ENCODE data around the gene RNF223.

- TF ChIP-seq POLR2A (IDR thresholded peaks at IDR 0.05) (no peak), POLR2AphosphoS5 (IDR thresholded peaks at IDR 0.05) (no peak), EP300 (IDR thresholded peaks at IDR 0.05; ENCODE audit: low read depth) (no peak)
- TF ChIP-seq, protein P1, sequence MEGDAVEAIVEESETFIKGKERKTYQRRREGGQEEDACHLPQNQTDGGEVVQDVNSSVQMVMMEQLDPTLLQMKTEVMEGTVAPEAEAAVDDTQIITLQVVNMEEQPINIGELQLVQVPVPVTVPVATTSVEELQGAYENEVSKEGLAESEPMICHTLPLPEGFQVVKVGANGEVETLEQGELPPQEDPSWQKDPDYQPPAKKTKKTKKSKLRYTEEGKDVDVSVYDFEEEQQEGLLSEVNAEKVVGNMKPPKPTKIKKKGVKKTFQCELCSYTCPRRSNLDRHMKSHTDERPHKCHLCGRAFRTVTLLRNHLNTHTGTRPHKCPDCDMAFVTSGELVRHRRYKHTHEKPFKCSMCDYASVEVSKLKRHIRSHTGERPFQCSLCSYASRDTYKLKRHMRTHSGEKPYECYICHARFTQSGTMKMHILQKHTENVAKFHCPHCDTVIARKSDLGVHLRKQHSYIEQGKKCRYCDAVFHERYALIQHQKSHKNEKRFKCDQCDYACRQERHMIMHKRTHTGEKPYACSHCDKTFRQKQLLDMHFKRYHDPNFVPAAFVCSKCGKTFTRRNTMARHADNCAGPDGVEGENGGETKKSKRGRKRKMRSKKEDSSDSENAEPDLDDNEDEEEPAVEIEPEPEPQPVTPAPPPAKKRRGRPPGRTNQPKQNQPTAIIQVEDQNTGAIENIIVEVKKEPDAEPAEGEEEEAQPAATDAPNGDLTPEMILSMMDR (IDR thresholded peaks at IDR 0.05): no peak
These were observed 43.3 kb upstream of the RNF223 start for GRCh38 chr1:1117469-1117831.
